NCI-H748 (cell line): Measurements from ENCODE around the gene CYBA.

ENCODE experiments used
- DNase-seq: peaks from one replicate; lab custom pipeline; 2025; ENCODE audit not compliant: unreplicated experiment; lab: John Stamatoyannopoulos, UW

The CYBA gene

GRCh38 chr16:88647178-88648070 lies 3.4 kb downstream of the CYBA start:
- DNase-seq = no peak

- no peak for DNase-seq
Observed at GRCh38 chr16:88646345-88647034, 4.4 kb downstream of the CYBA start.

DNA sequence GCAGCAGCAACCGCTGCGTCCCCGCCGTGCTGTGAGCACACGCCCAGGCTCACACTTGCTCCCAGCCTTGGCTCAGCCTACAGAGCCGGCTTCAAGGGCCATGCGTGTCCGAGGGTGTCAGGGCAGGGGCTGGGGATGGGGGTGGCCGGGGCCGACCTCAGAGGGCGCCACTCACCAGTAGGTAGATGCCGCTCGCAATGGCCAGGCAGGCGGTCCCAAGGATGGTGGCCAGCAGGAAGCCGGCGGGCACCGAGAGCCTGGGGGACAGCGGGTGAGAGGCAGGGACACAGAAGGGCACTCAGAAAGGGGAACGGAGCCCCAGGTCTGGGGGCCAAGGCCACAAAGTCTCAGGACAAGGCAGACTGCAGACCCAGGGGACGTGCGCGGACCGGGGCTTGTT lies 4.9 kb downstream of the CYBA start:
- no peak for DNase-seq

DNA sequence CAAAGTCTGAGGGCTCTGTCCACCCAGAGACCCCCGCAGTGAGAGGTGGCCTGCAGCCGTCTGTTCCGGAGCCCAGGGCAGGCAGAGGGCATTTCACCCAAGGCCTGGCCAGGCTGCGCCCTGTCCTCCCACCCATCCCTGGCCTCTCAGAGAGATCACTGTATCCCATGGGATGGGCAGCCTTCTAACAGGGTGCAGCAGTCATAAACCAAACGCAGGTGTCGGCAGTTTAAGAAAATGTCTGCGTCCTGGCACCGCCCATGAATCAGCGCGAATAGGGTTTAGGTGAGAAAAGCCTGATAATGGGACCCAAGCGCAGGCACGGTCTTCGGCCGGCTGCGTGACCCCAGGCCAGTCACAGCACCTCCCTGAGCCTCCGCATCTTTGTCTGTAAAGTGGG lies 5.4 kb downstream of the CYBA start:
- DNase-seq = no peak

- DNase-seq = no peak
Observed at GRCh38 chr16:88643644-88643932, 7.3 kb downstream of the CYBA start.

- no peak for DNase-seq
Observed at GRCh38 chr16:88642881-88643643, 7.8 kb downstream of the CYBA start.

DNA sequence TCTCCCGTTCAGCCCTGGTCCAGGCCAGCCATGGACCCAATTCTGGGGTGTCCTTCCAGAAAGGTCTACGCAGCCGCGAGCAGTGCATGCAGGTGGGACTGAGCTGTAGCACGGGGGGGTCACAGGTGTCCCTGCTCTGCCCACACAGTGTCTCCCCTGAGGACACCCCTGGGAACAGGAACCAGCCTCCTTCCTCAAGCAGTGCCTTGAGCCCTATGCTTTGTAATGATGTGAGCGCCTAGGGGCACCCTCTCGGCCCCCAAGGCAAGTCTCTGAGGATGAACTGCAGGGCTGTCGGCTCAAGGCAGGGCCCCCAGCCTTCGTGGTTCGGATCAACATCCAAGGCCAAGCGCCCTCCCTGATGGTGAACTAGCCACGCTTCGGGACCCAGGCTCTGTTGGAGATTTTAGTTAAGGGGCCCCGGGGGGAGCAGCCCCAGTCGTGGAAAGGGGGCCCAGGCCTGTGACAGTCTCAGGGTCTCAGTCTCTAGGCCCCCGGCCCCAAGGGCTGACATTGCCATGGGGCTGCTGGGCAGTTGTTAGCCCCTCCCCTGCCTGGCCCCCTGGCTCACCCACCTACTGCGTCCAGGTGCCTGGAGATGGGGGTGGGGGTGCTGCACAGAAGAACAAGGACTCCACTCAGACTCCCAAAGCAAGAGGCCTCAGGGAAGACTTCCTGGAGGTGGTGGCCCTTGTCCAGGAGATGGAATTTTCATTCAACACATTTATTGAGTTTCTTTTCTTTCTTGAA lies 10.2 kb downstream of the CYBA start:
- no peak for DNase-seq

GRCh38 chr16:88640039-88640495 lies 10.8 kb downstream of the CYBA start:
- DNase-seq = no peak

GRCh38 chr16:88639231-88640038 lies 11.4 kb downstream of the CYBA start:
- DNase-seq = peak; percentile 31

- peak; percentile 85 for DNase-seq
Observed at GRCh38 chr16:88638323-88639230, 12.3 kb downstream of the CYBA start, which contains the start of gene IL17C. IL17C (plus strand) TSS chr16:88638572; CDS start chr16:88638642, 70 bp downstream.

DNA sequence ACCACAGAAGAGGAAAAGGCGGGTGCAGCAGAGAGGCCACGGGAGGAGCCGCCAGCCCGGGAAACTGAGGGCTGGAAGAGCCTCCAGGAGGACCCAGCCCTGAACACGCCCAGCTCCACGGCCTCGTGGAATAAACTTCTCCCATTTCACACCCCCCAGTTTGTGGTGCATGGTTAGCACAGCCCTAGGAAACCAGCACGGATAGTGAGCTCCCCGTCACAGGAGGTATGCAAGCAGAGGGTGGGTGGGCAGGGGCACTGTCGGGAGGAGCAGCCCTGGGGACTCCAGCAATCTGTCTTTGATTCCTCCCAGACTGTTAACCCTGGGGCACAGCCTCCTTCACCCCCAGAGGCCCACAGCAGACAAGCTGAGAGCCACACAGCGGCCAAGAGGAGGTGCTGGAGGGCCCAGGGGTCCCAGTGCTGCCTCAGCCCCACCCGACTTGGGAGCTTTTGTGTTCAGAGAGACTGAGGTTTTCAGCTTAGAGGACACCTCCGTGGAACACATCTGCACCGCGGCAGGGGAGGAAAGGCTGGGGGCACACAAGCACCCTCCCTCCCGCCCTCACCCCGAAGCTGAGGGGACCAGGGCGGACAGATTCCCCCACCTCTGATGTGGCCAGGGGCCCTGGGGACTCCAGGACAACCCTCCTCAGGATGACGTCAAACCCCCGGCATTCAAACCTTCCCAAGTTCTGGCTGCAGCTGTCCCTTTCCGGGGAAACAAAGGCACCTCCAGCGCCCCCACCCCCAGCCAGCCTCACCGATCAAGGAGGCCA lies 14.2 kb downstream of the CYBA start:
- no peak for DNase-seq

GRCh38 chr16:88635671-88636319 lies 15.1 kb downstream of the CYBA start:
- peak; percentile 62 for DNase-seq

GRCh38 chr16:88634994-88635670 lies 15.7 kb downstream of the CYBA start:
- DNase-seq = no peak

- DNase-seq = no peak
Observed at GRCh38 chr16:88634141-88634993, 16.5 kb downstream of the CYBA start.

DNA sequence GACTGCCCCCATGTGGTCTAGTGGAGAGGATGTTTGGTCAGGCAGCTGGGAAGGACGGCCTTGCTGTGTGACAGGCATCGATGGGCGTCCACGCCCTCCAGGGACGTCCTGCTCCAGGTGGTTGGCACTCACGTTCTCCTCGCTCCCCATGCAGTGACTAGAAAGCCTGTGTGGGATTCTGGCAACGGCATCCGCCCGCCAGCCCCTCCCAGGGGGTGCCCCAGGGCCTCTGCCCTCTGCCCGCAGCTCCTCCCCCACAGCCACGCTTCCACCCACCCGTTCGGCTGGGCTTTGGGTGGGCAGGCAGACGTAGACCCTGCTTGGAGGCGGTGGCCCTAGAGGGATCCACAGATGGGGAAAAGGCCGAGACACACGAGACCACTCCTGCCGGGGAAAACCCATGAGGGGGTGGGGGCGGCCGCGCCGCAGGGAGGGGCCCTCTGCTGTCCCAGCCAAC lies 17.1 kb downstream of the CYBA start:
- DNase-seq = no peak

DNA sequence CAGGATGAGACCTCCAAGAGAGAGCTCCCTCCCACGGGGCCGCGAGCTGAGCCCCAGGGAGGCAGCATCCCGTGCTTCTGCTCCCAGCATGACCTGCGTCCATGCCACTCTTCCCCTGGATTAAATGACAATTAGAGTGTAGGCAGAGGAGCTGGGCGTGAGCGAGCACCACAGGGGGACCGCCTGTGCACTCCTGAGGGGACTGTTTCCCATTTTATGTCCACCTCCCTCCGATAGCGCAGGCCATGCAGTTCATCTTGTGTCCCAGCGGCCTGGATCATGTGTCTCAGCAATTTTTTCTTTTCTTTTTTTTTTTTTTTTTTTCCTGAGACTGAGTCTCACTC lies 18.3 kb downstream of the CYBA start:
- no peak for DNase-seq
